GM19324 (cell line): ENCODE measurements around the gene CCDC34.

Source experiments
- ATAC-seq: cut with Tn5 transposase; IDR thresholded peaks from one replicate; pipeline ENCODE4 v1.9.1; 2021; ENCODE audit warnings: mild to moderate bottlenecking, moderate library complexity; ENCODE audit not compliant: unreplicated experiment, low FRiP score

The CCDC34 gene

GRCh38 chr11:27293515-27294417, 69.2 kb downstream of the CCDC34 start:
- no peak for ATAC-seq

- no peak for ATAC-seq
Observed at GRCh38 chr11:27292637-27293010, 70.4 kb downstream of the CCDC34 start.

GRCh38 chr11:27291954-27292636, 70.9 kb downstream of the CCDC34 start:
- ATAC-seq: no peak

- ATAC-seq: no peak
Observed at GRCh38 chr11:27291302-27291889, 71.6 kb downstream of the CCDC34 start.

GRCh38 chr11:27290261-27291050, 72.6 kb downstream of the CCDC34 start:
- ATAC-seq: no peak
